SIG-M5 (cell line): ENCODE data around the gene VPS4B.
A peak's percentile ranks its signal among the peaks of the same experiment; 100 is the strongest.
"Not testable (repeated sequence)": the region's sequence is repeated elsewhere in the genome, so short reads cannot be mapped to it uniquely, and the experiment has no call there.

Experiments
- DNase-seq: peaks from one replicate; lab custom pipeline; 2025; lab: John Stamatoyannopoulos, UW

VPS4B gene

DNA sequence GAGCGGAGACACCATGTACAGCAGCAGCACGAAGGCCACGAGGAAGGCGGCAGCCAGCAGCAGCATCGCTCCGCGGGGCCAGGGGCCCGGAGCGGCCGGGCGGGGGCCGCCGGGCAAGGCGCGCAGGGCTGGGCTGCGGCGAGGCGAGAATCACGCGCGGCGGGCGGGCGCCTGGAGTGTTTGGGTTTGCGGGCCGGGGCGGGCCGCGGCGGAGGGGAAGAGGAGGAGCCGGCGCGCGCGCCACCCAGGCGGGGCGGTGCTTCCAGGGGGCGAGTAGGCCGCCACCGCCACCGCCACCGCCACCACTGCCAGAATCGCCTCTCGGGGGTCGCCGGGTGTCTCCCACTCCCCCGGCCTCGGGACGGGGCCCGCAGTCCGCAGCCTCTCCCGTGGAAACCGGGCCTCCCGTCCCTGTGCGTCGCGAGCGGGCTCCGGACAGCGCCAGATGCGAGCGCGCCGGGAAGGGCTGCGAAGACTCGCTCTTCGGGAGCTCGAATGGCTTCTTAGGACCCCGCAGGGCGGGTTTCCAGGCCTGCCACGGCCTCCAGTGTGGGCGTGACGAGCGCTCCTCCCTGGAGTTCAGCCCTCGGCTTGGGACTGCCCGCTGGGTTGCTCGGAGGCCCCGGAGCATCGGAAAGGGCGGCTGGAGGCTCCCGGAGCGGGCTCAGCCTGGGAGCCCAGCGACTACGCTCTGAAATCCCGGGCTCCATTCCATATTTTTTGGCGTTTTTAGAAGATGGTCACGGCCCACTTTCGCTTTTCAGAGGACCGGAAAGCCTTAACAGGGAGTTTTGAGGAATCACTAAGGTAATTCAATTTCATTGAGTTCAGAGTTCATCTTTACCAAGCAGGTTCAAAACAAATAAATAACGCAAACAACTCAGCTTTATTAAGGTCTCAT is 55.0 kb downstream of the VPS4B start, which contains the start of gene KDSR:
KDSR (minus strand) TSS at position 154 of the 901 bp plus-strand sequence; CDS start at position 66, 88 bp downstream.
- peak; percentile 88 for DNase-seq

DNA sequence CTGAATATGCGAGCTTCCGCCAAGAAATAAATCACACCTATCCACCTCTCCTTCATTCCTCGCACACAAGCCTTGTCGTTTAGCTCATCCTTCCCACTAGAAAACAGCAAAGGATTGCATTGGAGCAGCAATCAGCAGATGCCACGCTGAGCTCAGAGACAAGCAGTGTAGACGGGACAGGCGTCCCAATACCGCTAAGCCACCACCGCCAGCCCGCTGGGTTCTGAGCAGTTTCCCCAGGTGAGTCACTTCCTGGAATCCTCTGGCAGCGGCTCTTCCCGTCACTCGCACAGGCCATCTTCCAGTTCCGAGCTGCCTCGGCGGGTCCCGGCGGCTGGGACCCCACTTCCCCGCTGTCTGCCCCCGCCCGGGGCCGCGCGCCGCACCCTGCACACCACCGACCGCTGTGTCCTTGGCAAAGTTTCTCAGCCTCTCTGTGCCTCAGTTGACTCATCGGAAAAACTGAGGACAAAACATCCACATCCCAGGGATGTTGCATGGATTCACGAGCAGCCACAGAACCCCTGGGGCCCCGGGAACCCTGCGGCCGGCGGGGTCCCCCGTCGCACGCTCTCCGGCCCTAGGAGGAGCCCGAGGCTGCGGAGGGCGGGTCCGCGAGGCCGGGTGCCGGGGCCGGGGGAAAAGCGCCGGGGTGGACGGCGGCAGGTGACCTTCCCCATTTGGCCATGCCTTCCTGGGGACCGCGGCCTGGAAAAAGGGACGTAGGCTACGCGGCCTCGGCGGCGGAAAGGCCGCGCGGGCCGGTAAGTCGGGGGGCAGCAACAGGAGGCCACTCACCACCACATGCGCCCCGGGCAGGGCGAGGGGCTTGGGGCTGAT is 55.8 kb downstream of the VPS4B start:
- no peak for DNase-seq

DNA sequence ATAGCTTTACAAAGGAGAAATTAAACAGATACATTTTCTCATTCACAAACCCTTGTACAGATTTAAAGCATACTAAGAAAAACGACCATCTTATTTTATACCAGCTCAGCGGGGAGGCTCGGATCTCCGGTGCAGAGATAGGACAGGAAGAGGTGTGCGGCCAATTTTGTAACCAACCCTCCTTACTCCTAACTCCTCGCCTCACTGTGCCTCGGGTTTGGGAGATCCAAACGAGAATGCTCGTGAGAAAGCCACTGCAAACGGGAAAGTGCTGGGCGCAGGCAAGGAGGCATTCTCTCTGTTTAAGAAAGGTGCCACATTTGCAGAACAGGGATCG is 56.4 kb downstream of the VPS4B start:
- DNase-seq, result no peak

DNA sequence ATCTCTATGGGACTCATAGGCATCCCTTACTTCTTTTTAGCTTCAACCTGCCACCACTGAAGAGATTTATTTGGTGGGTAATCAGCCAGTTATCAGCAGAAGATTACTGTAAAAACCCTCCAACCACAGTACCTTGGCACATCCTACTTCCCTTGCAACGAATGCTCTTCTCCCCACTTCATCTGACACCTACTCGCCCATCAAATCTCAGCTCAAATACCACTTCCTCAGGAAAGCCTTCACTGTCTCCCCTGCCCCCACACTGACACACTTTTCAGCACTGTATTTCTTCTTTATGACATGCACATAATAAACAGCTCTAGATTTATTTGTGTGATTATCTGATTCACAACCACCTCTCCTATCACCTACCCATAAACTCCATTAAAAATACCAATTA is 58.3 kb downstream of the VPS4B start:
- no peak for DNase-seq

DNA sequence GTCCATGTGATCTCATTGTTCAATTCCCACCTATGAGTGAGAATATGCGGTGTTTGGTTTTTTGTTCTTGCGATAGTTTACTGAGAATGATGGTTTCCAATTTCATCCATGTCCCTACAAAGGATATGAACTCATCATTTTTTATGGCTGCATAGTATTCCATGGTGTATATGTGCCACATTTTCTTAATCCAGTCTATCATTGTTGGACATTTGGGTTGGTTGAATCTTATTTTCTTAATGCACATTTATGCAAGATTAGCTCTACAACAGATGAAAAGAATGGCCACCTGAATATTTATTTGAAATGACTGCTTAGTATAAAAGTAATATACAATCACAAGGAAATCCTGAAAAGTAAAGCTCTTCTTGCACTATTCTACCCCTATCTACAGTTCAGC is 58.9 kb downstream of the VPS4B start:
- DNase-seq, result not testable (repeated sequence)

DNA sequence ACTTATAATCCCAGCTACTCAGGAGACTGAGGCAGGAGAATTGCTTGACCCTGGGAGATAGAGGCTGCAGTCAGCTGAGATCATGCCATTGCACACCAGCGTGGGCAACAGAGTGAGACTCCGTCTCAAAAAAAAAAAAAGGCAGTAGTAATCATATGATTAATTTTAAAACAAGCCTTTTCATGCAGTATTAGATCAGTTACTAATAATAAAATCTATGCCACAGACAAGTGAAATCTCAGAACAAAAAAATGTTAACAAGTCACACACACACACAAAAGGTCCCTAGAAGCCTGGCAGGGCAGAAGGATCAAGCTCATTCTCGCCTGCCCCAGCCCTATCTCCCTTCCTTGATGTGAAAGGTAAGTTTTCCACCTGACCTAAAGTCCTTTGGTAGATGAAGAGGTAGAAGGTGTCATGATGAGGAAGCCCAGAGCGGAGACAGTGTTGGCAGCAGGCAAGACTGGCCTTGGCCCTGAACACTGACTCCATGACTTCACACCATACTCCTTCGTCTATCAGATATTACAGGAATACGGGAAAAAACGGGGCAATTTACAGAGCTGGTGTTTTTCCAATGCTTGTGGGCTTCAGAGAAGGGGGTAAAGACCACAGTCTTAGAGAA is 65.9 kb downstream of the VPS4B start:
- DNase-seq, result no peak

DNA sequence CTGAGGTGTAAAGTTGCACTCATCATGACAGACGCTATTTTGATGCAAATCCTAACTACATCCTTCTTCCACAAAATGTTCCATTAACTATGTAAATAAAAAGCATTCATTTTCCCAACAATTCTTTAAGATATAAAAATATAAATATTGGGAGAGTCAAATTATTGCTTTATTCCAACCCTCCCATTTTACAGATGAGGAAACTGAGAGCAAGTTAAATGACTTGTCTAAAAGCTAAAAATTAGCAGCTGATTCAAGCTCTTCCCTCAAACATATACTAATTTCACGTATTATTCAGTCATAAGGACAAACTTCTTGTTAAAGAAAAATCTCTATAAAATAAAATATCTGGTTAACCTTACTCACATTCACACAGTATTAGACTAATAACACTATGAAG is 72.0 kb downstream of the VPS4B start:
- no peak for DNase-seq

DNA sequence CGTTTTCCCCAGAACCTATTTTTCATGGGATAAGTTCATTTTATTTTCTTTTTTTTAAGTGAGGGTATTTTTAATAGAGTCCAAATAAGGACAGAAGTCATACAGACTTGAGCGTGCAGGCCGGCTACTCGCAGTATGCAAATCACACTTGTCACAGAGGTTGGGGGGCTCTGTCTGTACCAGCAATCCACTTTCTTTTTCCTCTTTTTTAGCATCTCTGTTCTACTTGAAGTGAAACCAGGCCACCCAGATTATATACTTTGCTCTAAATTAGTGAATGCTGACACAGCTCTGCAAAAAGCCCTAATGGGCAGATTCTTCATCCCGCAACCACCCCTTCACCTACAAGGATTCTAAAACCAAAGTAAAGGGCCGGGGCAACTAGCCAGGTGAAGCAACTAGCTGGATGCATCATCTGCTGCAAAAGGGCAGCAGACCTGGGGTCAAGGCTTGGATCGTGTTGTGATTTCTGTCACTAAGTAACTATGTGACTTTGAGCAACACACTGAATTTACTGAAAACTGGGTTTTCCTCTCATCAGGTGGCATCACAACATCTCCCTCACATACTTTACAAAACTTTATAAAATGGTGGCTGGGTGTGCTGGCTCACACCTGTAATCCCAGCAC is 73.7 kb downstream of the VPS4B start:
- no peak for DNase-seq

DNA sequence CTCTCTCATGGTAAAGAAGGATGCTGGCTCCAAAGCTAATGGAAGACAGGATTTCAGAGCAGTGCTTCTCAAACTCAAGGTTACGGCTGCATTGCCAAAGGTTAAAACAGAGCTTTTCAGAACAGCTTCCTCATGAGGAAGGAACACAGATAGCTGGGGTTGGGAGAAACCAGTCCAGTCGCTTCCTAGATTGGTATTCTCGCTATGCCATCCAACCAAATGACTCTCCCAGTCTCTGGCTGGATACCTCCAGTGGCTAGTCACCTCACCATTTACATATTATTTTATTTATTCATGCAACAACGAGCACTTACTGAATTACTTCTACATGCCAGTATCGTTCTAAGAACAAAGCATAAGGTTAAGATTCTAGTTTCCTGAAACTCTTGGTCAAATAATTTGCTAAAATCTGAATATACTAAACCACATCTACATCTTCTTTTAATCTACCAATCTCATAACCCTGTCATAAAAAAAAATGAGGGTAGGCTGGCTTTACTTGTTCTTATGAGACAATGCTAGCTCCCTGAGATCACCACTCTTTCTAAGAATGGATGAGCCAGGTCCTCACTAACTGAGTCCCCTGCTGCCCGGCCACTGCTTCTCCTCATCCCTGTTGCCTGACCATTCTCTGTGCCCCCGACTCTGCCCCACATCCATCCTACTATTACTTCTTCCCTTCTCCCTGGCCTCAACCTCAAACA is 75.6 kb downstream of the VPS4B start:
- DNase-seq, result no peak

DNA sequence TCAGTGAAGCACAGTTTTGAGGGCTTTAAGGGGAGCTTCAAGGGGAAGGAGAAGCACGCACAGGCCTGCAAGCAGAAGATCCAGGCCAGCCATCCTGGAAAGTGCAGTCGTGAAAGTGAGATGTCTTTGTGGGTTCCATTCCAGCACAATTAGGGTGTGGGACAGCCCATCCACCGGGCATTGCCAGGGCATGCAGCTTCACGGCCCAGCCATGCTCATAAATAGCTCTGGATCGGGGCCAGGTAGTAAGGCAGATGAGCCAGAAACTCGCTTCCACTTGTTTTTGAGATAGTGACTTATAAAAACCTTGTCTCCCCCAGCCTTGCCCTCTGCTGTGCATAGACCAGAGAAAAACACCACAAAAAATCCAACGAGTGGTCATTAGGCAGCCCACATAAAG is 76.2 kb downstream of the VPS4B start:
- no peak for DNase-seq

DNA sequence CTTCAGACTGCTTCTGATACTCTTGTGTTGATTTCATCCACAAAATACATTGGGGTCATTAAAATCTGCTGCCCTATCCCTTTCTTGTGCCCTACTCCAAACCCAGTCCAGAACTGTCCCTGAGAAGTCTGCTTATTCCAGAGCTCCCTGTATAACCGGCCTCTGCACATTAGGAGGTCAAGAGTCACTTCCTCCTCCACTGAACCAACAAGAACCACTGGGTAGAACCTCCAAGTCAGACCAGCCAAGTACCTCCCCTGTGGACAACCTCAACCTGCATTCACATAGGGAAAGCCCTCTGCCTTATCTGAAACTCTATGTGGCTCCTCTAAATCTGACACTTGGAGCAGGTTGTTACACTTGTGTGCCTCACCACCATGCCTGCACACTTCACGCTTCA is 77.4 kb downstream of the VPS4B start:
- DNase-seq, result no peak

DNA sequence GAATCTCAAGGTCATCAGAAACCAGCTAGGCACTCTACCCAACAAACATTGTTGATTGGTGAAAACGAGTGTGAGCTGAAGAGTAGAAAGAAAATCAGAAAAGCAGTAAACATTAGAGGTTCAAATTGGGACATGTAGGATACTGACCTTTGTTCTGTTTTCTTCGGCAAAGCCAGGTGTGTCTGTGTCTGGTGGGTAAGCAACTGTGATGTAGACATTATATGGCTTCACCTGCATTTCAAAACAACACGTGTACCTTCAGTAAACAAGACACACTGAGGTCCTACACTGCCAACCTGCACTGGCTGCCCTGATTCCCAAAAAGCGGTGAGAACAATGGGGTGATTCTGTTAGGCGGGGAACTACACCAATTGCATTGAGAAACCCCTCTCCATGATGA is 78.0 kb downstream of the VPS4B start:
- DNase-seq, result no peak

DNA sequence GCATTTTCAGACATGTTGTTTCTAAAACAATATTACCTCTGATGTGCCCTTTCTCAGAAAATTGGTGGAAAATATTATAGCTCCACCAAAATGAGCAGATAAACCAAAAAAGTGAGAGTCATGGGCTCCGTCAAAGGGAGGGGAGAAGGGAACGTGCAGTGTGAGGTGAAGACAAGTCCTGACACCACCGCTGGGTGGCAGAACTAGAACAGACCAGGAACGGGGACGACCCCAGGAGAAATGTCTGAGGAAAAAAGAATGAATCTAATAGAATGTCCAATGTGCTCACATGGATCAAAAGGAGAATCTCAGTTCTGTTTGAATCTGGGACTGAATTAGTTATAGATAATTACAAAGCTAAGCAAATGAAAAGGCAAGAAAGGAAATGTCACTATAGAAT is 80.1 kb downstream of the VPS4B start:
- no peak for DNase-seq

DNA sequence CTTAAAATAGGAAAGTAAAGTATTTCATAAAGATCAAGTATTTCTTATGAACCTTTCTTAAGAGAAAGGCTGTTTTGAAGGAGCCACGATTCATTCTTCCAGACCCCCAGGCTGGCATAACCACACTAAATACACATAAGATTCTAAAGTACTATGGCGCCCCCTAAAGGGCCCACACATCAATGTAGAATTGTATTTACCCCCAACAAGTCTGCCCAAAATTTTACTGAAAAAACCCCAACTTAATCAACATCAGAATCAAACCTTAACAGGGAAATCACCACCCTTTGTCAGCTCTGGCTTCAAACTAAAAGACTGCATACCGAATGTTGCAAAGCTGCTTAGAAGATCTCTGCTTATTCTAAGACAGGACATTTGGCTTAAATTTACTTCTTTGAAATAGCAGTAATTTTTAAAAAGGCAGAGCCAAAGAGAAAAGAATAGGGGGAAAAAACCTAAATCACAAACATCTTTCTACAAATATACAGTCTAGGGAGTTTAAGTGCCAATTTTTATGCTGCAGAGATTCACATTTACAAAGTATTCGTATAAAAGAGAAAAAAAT is 82.3 kb downstream of the VPS4B start:
- no peak for DNase-seq
